ENCODE measurements around the gene DSTN. TPM values are rescaled to one million over a fixed set of nuclear protein-coding genes. Genes with fewer than 3 reads are reported as not detected.

DSTN gene
- total and polyA plus RNA-seq, 9 of the 15 experiments (the other 6 are each of a cell fraction or from before 2014, with no cell fraction given), result 25.7 to 88.3 (median 61.0) TPM

DNA sequence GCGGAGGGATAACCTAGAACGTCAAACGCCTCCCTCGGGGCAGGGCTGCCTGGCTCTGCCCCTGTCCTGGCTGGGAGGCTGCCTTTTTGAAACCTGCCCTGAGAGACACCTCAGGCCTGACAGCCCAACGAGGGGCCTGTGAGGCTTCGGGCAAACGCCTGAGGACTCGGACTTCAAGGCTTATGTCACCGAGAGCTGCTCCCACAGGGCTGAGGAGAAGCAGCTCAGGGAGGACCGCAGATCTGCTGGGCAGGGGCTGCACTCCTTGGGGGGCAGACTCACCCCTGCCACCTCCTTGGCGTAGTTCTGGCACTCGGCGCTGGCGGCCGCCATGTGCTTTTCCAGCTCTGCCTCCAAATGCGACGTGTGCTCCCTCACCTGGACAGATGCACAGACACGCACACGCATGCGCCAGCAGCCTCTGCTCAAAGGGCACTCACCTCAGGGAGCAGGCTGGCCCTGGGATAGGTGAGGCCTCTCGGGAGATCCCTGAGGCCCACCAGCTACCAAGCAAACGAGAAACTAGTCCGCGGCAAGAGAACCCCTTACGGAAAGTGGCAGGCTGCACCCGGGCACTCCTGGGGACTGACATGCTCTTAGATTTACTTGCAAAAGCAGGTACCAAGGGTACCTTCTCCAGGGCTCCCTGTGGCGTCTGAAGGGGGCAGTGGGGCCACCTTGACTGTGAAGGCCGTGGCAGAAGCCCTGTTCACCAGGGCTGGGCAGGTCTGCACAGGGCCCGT, 49.6 kb downstream of the DSTN start:
- H3K79me2 ChIP-seq (ENCODE audit: control insufficient read depth, insufficient read depth, low read length), result no peaks in the 10 kb centered on the region
- CTCF ChIA-PET (ENCODE audit: low intra/inter-chr PET ratio), result interaction anchor here (1.1 kb wide), 1 partner anchor 83 kb away, joined by 3 read pairs; no protein-coding TSS in a partner anchor

More for the DNA sequence above, 49.6 kb downstream of the DSTN start:
- WGBS (ENCODE audit: insufficient coverage, low coverage, missing lambda C conversion rate), result 83% methylated on average over 17 of the region's 29 CpGs
- Histone ChIP-seq H2AFZ (ENCODE audit: low read depth, low read length) (no peak overlapping the region), H3K27me3 (ENCODE audit: control insufficient read depth in 2 of 2, insufficient read depth in 2 of 2, low read length in 2 of 2) (no peaks in the 10 kb centered on the region), H3K9me3 (replicated peaks; ENCODE audit: control insufficient read depth, insufficient read depth, low read depth, low read length) (no peaks in the 10 kb centered on the region), H3K9me1 (ENCODE audit: control insufficient read depth, insufficient read depth, low read length) (no peaks in the 10 kb centered on the region), H3K4me1 (replicated peaks in 1 of 2; ENCODE audit: control insufficient read depth in 2 of 2, insufficient read depth in 2 of 2, low read length in 2 of 2) (peaks cover 0 to 7% of the 10 kb centered on the region in 2 experiments; a peak in 2 of 5 replicates), H3K36me3 (ENCODE audit: control insufficient read depth, insufficient read depth, low read length) (peaks cover 40% of the 10 kb centered on the region; the same call in 1 of the 3 replicates), H3K27ac (ENCODE audit: extremely low read depth, low read depth, low read length) (no peak overlapping the region), H4K20me1 (replicated peaks; ENCODE audit: control insufficient read depth, insufficient read depth, low read length) (no peaks in the 10 kb centered on the region), H3K4me2 (ENCODE audit: insufficient read depth, low read length) (no peak overlapping the region), H3K9ac (ENCODE audit: insufficient read depth in 1 of 2, low read depth in 2 of 2, low read length in 2 of 2) (no peak overlapping the region; a peak in 1 of 4 replicates), H3K4me3 (no peak overlapping the region)
- intact Hi-C loops (cut with micrococcal nuclease), result no loop called here
- no peak for TF ChIP-seq ZNF253 (CRISPR knock-in tag; conservative IDR thresholded peaks at IDR 0.05)
- TF ChIP-seq MCM7 (IDR thresholded peaks at IDR 0.05), result no peak
- no peak for TF ChIP-seq ZKSCAN1 (IDR thresholded peaks at IDR 0.05; ENCODE audit: low read depth, low read length)
- no peak for TF ChIP-seq RBM22 (IDR thresholded peaks at IDR 0.05; ENCODE audit: low read depth, low read length, poor library complexity, severe bottlenecking)
- TF ChIP-seq ZNF707 (CRISPR knock-in tag; conservative IDR thresholded peaks at IDR 0.05), result no peak
- no peak for TF ChIP-seq TRIM24 (IDR thresholded peaks at IDR 0.05)
- TF ChIP-seq PRPF4 (IDR thresholded peaks at IDR 0.05; ENCODE audit: insufficient read depth, low read depth, low read length, poor library complexity, severe bottlenecking), result no peak
- TF ChIP-seq GABPB1 (CRISPR knock-in tag; IDR thresholded peaks at IDR 0.05), result no peak
- TF ChIP-seq, protein P1, sequence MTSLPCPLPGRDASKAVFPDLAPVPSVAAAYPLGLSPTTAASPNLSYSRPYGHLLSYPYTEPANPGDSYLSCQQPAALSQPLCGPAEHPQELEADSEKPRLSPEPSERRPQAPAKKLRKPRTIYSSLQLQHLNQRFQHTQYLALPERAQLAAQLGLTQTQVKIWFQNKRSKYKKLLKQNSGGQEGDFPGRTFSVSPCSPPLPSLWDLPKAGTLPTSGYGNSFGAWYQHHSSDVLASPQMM (CRISPR knock-in tag; IDR thresholded peaks at IDR 0.05), result no peak
- no peak for TF ChIP-seq ZBTB17 (CRISPR knock-in tag; IDR thresholded peaks at IDR 0.05)
- TF ChIP-seq GATAD2B (IDR thresholded peaks at IDR 0.05; ENCODE audit: borderline replicate concordance), result no peak
- TF ChIP-seq, protein P2, sequence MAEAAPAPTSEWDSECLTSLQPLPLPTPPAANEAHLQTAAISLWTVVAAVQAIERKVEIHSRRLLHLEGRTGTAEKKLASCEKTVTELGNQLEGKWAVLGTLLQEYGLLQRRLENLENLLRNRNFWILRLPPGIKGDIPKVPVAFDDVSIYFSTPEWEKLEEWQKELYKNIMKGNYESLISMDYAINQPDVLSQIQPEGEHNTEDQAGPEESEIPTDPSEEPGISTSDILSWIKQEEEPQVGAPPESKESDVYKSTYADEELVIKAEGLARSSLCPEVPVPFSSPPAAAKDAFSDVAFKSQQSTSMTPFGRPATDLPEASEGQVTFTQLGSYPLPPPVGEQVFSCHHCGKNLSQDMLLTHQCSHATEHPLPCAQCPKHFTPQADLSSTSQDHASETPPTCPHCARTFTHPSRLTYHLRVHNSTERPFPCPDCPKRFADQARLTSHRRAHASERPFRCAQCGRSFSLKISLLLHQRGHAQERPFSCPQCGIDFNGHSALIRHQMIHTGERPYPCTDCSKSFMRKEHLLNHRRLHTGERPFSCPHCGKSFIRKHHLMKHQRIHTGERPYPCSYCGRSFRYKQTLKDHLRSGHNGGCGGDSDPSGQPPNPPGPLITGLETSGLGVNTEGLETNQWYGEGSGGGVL (CRISPR knock-in tag; IDR thresholded peaks at IDR 0.05), result no peak
- TF ChIP-seq, protein P3, sequence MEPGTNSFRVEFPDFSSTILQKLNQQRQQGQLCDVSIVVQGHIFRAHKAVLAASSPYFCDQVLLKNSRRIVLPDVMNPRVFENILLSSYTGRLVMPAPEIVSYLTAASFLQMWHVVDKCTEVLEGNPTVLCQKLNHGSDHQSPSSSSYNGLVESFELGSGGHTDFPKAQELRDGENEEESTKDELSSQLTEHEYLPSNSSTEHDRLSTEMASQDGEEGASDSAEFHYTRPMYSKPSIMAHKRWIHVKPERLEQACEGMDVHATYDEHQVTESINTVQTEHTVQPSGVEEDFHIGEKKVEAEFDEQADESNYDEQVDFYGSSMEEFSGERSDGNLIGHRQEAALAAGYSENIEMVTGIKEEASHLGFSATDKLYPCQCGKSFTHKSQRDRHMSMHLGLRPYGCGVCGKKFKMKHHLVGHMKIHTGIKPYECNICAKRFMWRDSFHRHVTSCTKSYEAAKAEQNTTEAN (CRISPR knock-in tag; IDR thresholded peaks at IDR 0.05), result no peak
- TF ChIP-seq ZNF561 (CRISPR knock-in tag; conservative IDR thresholded peaks at IDR 0.05), result no peak
- TF ChIP-seq ZSCAN29 (IDR thresholded peaks at IDR 0.05), result no peak
- TF ChIP-seq, protein P4, sequence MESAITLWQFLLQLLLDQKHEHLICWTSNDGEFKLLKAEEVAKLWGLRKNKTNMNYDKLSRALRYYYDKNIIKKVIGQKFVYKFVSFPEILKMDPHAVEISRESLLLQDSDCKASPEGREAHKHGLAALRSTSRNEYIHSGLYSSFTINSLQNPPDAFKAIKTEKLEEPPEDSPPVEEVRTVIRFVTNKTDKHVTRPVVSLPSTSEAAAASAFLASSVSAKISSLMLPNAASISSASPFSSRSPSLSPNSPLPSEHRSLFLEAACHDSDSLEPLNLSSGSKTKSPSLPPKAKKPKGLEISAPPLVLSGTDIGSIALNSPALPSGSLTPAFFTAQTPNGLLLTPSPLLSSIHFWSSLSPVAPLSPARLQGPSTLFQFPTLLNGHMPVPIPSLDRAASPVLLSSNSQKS (CRISPR knock-in tag; IDR thresholded peaks at IDR 0.05), result no peak
- no peak for TF ChIP-seq PTTG1 (tag; IDR thresholded peaks at IDR 0.05; ENCODE audit: low read depth)
- ATAC-seq (no peak), FAIRE-seq (no peak), DNase-seq (ENCODE audit: extremely low read depth in 1 of 4, low spot score in 3 of 4) (no peak)
- in situ Hi-C loops (cut with MboI), result no loop called here
- POLR2A ChIA-PET, result no interaction called here
- BruUV-seq (replicated peaks), result no TSS peak
